Breast epithelium (tissue), 4 donors: ENCODE data around the gene AKR1B1. TPM values are rescaled to one million over a fixed set of nuclear protein-coding genes. Genes with fewer than 3 reads are reported as not detected.

Experiments
- DNase-seq, 2 donors: peaks; one replicate each; pipeline ENCODE4 v3.0.0-alpha.2; 2019; ENCODE audit warnings: low spot score in 2 of 2
- H3K27ac ChIP-seq, 2 donors: fragments of 200-600 bp; sonication (generic) in 1 of 2; one replicate each; pipeline ENCODE4 v1.5.1; 2016 to 2019; ENCODE audit warnings: mild to moderate bottlenecking in 1 of 2
- H3K27me3 ChIP-seq, 2 donors: fragments of 200-600 bp; sonication (generic) in 1 of 2; one replicate each; pipeline versions ENCODE4 v1.5.1 to v1.6.0; 2017 to 2019; ENCODE audit warnings: control low read depth in 1 of 2, mild to moderate bottlenecking in 1 of 2
- H3K36me3 ChIP-seq: fragments of 200-600 bp; one replicate; pipeline ENCODE4 v1.5.1; 2019
- H3K4me1 ChIP-seq, 2 donors: fragments of 200-600 bp; sonication (generic); one replicate each; pipeline ENCODE4 v1.5.1; 2016 to 2019; ENCODE audit warnings: control low read depth in 1 of 2
- H3K4me3 ChIP-seq, 3 donors: fragments of 200-600 bp; sonication (generic); 1 replicate in 2 of 3; 2 replicates in 1 of 3; pipeline ENCODE4 v1.5.1; 2016 to 2019; ENCODE audit warnings: mild to moderate bottlenecking in 3 of 3, moderate library complexity in 2 of 3
- H3K9me3 ChIP-seq, 2 donors: fragments of 200-600 bp; sonication (generic) in 1 of 2; one replicate each; pipeline ENCODE4 v1.5.1; 2016 to 2019; ENCODE audit warnings: control low read depth in 1 of 2
- CTCF ChIP-seq, 3 donors: fragments of 450-650 bp; IDR thresholded peaks; one replicate each; pipeline ENCODE4 v1.5.1; 2016 to 2017; ENCODE audit warnings: antibody characterized with exemption in 3 of 3, mild to moderate bottlenecking in 3 of 3, moderate library complexity in 3 of 3
- POLR2A ChIP-seq: fragments of 450-650 bp; IDR thresholded peaks from one replicate; pipeline ENCODE4 v1.6.1; 2016; ENCODE audit warnings: antibody characterized with exemption, mild to moderate bottlenecking, moderate library complexity
- POLR2AphosphoS5 ChIP-seq, 3 donors: sonication (generic); formaldehyde crosslinking; IDR thresholded peaks; one replicate each; pipeline ENCODE4 v1.6.1; 2017; ENCODE audit warnings: antibody characterized with exemption in 3 of 3
- intact Hi-C: fragments of 100-400 bp; cut with DNase I; formaldehyde crosslinking; loops from one replicate; pipeline ENCODE4 v1.15.1; 2023; ENCODE audit warnings: low total_unique reads
- total RNA-seq, 3 donors: library from RNA; depleted of rRNA; stranded (reverse); fragments of >200 nt; gene quantifications; one replicate each; pipeline ENCODE4 v1.1.0, GENCODE V29; 2016

AKR1B1 gene
- total RNA-seq, 3 donors from 2014 or later = 55.0 to 200 (median 57.4) TPM

GRCh38 chr7:134405299-134405698 lies 53.6 kb downstream of the AKR1B1 start:
- no peaks in the 10 kb centered on the region for H3K9me3 ChIP-seq

GRCh38 chr7:134403062-134403461 lies 55.8 kb downstream of the AKR1B1 start:
- Histone ChIP-seq H3K27me3 (no peaks in the 10 kb centered on the region), H3K4me1 (no peaks in the 10 kb centered on the region), H3K4me3 (no peak overlapping the region), H3K36me3 (no peaks in the 10 kb centered on the region), H3K27ac (no peak overlapping the region), H3K9me3 (no peaks in the 10 kb centered on the region)
- TF ChIP-seq POLR2AphosphoS5 (IDR thresholded peaks at IDR 0.05) (no peak), CTCF (IDR thresholded peaks at IDR 0.05) (no peak), POLR2A (no peak)
- no peak for DNase-seq
- intact Hi-C loops = loop anchor here (5.0 kb wide), 1 partner anchor 946 kb away; no protein-coding TSS in a partner anchor

More at GRCh38 chr7:134405299-134405698, 53.6 kb downstream of the AKR1B1 start:
- no peaks in the 10 kb centered on the region for H3K36me3 ChIP-seq
- no peak overlapping the region for H3K27ac ChIP-seq
- intact Hi-C loops = no loop called here
- H3K4me1 ChIP-seq = no peaks in the 10 kb centered on the region
- H3K4me3 ChIP-seq = no peak overlapping the region
- TF ChIP-seq CTCF (IDR thresholded peaks at IDR 0.05) = no peak
- TF ChIP-seq POLR2A = no peak
- TF ChIP-seq POLR2AphosphoS5 (IDR thresholded peaks at IDR 0.05) = no peak
- no peaks in the 10 kb centered on the region for H3K27me3 ChIP-seq
- no peak for DNase-seq

- intact Hi-C loops = loop anchor here (5.0 kb wide), 1 partner anchor 944 kb away; no protein-coding TSS in a partner anchor
- Histone ChIP-seq H3K4me3 (no peak overlapping the region), H3K36me3 (no peaks in the 10 kb centered on the region), H3K27ac (no peak overlapping the region), H3K27me3 (no peaks in the 10 kb centered on the region), H3K4me1 (no peaks in the 10 kb centered on the region), H3K9me3 (no peaks in the 10 kb centered on the region)
- no peak for DNase-seq
- TF ChIP-seq CTCF (IDR thresholded peaks at IDR 0.05) (no peak), POLR2AphosphoS5 (IDR thresholded peaks at IDR 0.05) (no peak), POLR2A (no peak)
Measured at GRCh38 chr7:134400859-134401258, 58.0 kb downstream of the AKR1B1 start.

GRCh38 chr7:134396031-134396430 lies 62.9 kb downstream of the AKR1B1 start:
- H3K4me3 ChIP-seq = no peak overlapping the region
- no peak for DNase-seq
- H3K27me3 ChIP-seq = no peaks in the 10 kb centered on the region
- H3K27ac ChIP-seq = no peak overlapping the region
- intact Hi-C loops = no loop called here
- TF ChIP-seq POLR2A = no peak
- TF ChIP-seq CTCF (IDR thresholded peaks at IDR 0.05) = no peak
- no peak for TF ChIP-seq POLR2AphosphoS5 (IDR thresholded peaks at IDR 0.05)
- no peaks in the 10 kb centered on the region for H3K36me3 ChIP-seq
- no peaks in the 10 kb centered on the region for H3K9me3 ChIP-seq
- H3K4me1 ChIP-seq = no peaks in the 10 kb centered on the region

- Histone ChIP-seq H3K4me1 (no peaks in the 10 kb centered on the region), H3K4me3 (no peak overlapping the region), H3K9me3 (no peaks in the 10 kb centered on the region), H3K27me3 (no peaks in the 10 kb centered on the region), H3K36me3 (no peaks in the 10 kb centered on the region), H3K27ac (no peak overlapping the region)
- no peak for DNase-seq
- intact Hi-C loops = no loop called here
- no peak for TF ChIP-seq POLR2AphosphoS5 (IDR thresholded peaks at IDR 0.05)
- no peak for TF ChIP-seq CTCF (IDR thresholded peaks at IDR 0.05)
- no peak for TF ChIP-seq POLR2A
Measured at GRCh38 chr7:134395604-134396003, 63.3 kb downstream of the AKR1B1 start.
